ENCODE results near the gene CROCC. TPM values are rescaled to one million over a fixed set of nuclear protein-coding genes. Genes with fewer than 3 reads are reported as not detected.

Gene CROCC
- 14.6 and 20.8 TPM in 2 replicates for total RNA-seq

GRCh38 chr1:16921391-16922185 lies at the start of gene CROCC:
Gene CROCC, plus strand, starts transcription at chr1:16921931. Its CDS starts 88 bp downstream, at chr1:16922019.

GRCh38 chr1:16895598-16896315 lies 26.0 kb upstream of the CROCC start, which contains the start of gene RNU1-2:
Gene RNU1-2, plus strand, starts transcription at chr1:16895980.

GRCh38 chr1:16980473-16981268 lies 58.9 kb downstream of the CROCC start, which contains the start of gene MFAP2:
Gene MFAP2, minus strand, starts transcription at chr1:16980620. Its CDS starts 2,347 bp downstream, at chr1:16978273.

GRCh38 chr1:17011439-17012307 lies 89.9 kb downstream of the CROCC start, which contains the start of gene ATP13A2:
Gene ATP13A2, minus strand, starts transcription at chr1:17011928. Its CDS starts 190 bp downstream, at chr1:17011738.

Other genes starting within 250 kb of the CROCC start
- gene RNU1-4, start 181.4 kb upstream of the CROCC start, total RNA-seq = under 0.01 and 5,836 TPM in 2 replicates
- under 0.01 and 5,836 TPM in 2 replicates for gene RNU1-2, start 26.0 kb upstream of the CROCC start, total RNA-seq
- 16.3 and 31.5 TPM in 2 replicates for gene MFAP2, start 58.7 kb downstream of the CROCC start, total RNA-seq
- 46.2 and 58.5 TPM in 2 replicates for gene ATP13A2, start 90.0 kb downstream of the CROCC start, total RNA-seq
- gene SDHB, start 132.1 kb downstream of the CROCC start, total RNA-seq = 209 and 235 TPM in 2 replicates
- gene PADI2, start 197.5 kb downstream of the CROCC start, total RNA-seq = not detected in 2 replicates